Mucosa of stomach (tissue), 1 donor: Measurements from ENCODE around the gene GCH1.

Experiments
- H3K27me3 ChIP-seq: one replicate; pipeline ENCODE4 v1.7.0; 2013; ENCODE audit warnings: mild to moderate bottlenecking, low read length; ENCODE audit not compliant: control insufficient read depth, insufficient read depth
- H3K36me3 ChIP-seq: one replicate; pipeline ENCODE4 v1.7.0; 2013; ENCODE audit warnings: low read length; ENCODE audit not compliant: control insufficient read depth, insufficient read depth
- H3K4me1 ChIP-seq: one replicate; pipeline ENCODE4 v1.7.0; 2013; ENCODE audit warnings: mild to moderate bottlenecking, low read length; ENCODE audit not compliant: control insufficient read depth, insufficient read depth
- H3K4me3 ChIP-seq: one replicate; pipeline ENCODE4 v1.7.0; 2013; ENCODE audit warnings: low read length
- H3K9ac ChIP-seq: one replicate; pipeline ENCODE4 v1.7.0; 2013; ENCODE audit warnings: mild to moderate bottlenecking, low read length, moderate library complexity
- H3K9me3 ChIP-seq: one replicate; pipeline ENCODE4 v1.7.0; 2013; ENCODE audit warnings: mild to moderate bottlenecking, low read length, moderate library complexity; ENCODE audit not compliant: control insufficient read depth
- donor health status: Pancreatic carcinoma.

Gene GCH1

GRCh38 chr14:54902521-54903420, at the start of gene GCH1:
Gene GCH1 (minus strand): TSS chr14:54902826. CDS start chr14:54902663, 163 bp downstream.
- no peaks in the 10 kb centered on the region for H3K4me1 ChIP-seq
- H3K9ac ChIP-seq = peak within 1 kb of the TSS; percentile 88
- H3K36me3 ChIP-seq = no peaks in the 10 kb centered on the region
- no peaks in the 10 kb centered on the region for H3K27me3 ChIP-seq
- H3K4me3 ChIP-seq = peak within 1 kb of the TSS; percentile 92
- no peaks in the 10 kb centered on the region for H3K9me3 ChIP-seq

GRCh38 chr14:54947230-54947629, 44.6 kb upstream of the GCH1 start:
- Histone ChIP-seq H3K4me3 (no peak overlapping the region), H3K36me3 (no peaks in the 10 kb centered on the region), H3K9me3 (no peaks in the 10 kb centered on the region), H3K9ac (no peak overlapping the region), H3K4me1 (no peaks in the 10 kb centered on the region), H3K27me3 (no peaks in the 10 kb centered on the region)

GRCh38 chr14:54946500-54946899, 43.9 kb upstream of the GCH1 start:
- Histone ChIP-seq H3K36me3 (no peaks in the 10 kb centered on the region), H3K4me1 (no peaks in the 10 kb centered on the region), H3K27me3 (no peaks in the 10 kb centered on the region), H3K9me3 (no peaks in the 10 kb centered on the region), H3K4me3 (no peak overlapping the region), H3K9ac (no peak overlapping the region)

- H3K9ac ChIP-seq = no peak overlapping the region
- H3K9me3 ChIP-seq = no peaks in the 10 kb centered on the region
- no peaks in the 10 kb centered on the region for H3K27me3 ChIP-seq
- no peaks in the 10 kb centered on the region for H3K4me1 ChIP-seq
- H3K4me3 ChIP-seq = no peak overlapping the region
- H3K36me3 ChIP-seq = no peaks in the 10 kb centered on the region
Measured at GRCh38 chr14:54944737-54945391, 42.2 kb upstream of the GCH1 start.

- Histone ChIP-seq H3K9me3 (no peaks in the 10 kb centered on the region), H3K36me3 (no peaks in the 10 kb centered on the region), H3K27me3 (no peaks in the 10 kb centered on the region), H3K9ac (no peak overlapping the region), H3K4me3 (no peak overlapping the region), H3K4me1 (no peaks in the 10 kb centered on the region)
Measured at GRCh38 chr14:54942913-54943312, 40.3 kb upstream of the GCH1 start.

- Histone ChIP-seq H3K4me1 (no peaks in the 10 kb centered on the region), H3K9ac (no peak overlapping the region), H3K9me3 (no peaks in the 10 kb centered on the region), H3K27me3 (no peaks in the 10 kb centered on the region), H3K36me3 (no peaks in the 10 kb centered on the region), H3K4me3 (no peak overlapping the region)
Measured at GRCh38 chr14:54936816-54937215, 34.2 kb upstream of the GCH1 start.

GRCh38 chr14:54935958-54936357, 33.3 kb upstream of the GCH1 start:
- H3K4me1 ChIP-seq = no peaks in the 10 kb centered on the region
- H3K36me3 ChIP-seq = no peaks in the 10 kb centered on the region
- no peak overlapping the region for H3K4me3 ChIP-seq
- H3K9ac ChIP-seq = no peak overlapping the region
- no peaks in the 10 kb centered on the region for H3K27me3 ChIP-seq
- no peaks in the 10 kb centered on the region for H3K9me3 ChIP-seq

GRCh38 chr14:54935100-54935499, 32.5 kb upstream of the GCH1 start:
- Histone ChIP-seq H3K36me3 (no peaks in the 10 kb centered on the region), H3K27me3 (no peaks in the 10 kb centered on the region), H3K9ac (no peak overlapping the region), H3K9me3 (no peaks in the 10 kb centered on the region), H3K4me1 (no peaks in the 10 kb centered on the region), H3K4me3 (no peak overlapping the region)

- H3K27me3 ChIP-seq = no peaks in the 10 kb centered on the region
- no peak overlapping the region for H3K9ac ChIP-seq
- H3K4me3 ChIP-seq = no peak overlapping the region
- H3K4me1 ChIP-seq = no peaks in the 10 kb centered on the region
- H3K36me3 ChIP-seq = no peaks in the 10 kb centered on the region
- no peaks in the 10 kb centered on the region for H3K9me3 ChIP-seq
Measured at GRCh38 chr14:54933006-54933405, 30.4 kb upstream of the GCH1 start.

GRCh38 chr14:54931598-54932340, 29.1 kb upstream of the GCH1 start:
- Histone ChIP-seq H3K9ac (no peak overlapping the region), H3K4me1 (no peaks in the 10 kb centered on the region), H3K36me3 (no peaks in the 10 kb centered on the region), H3K27me3 (no peaks in the 10 kb centered on the region), H3K4me3 (no peak overlapping the region), H3K9me3 (no peaks in the 10 kb centered on the region)

- no peaks in the 10 kb centered on the region for H3K27me3 ChIP-seq
- no peak overlapping the region for H3K9ac ChIP-seq
- H3K4me3 ChIP-seq = no peak overlapping the region
- H3K9me3 ChIP-seq = no peaks in the 10 kb centered on the region
- no peaks in the 10 kb centered on the region for H3K36me3 ChIP-seq
- no peaks in the 10 kb centered on the region for H3K4me1 ChIP-seq
Measured at GRCh38 chr14:54931101-54931500, 28.5 kb upstream of the GCH1 start.

- no peaks in the 10 kb centered on the region for H3K4me1 ChIP-seq
- H3K9ac ChIP-seq = no peak overlapping the region
- H3K4me3 ChIP-seq = no peak overlapping the region
- no peaks in the 10 kb centered on the region for H3K27me3 ChIP-seq
- H3K9me3 ChIP-seq = no peaks in the 10 kb centered on the region
- no peaks in the 10 kb centered on the region for H3K36me3 ChIP-seq
Measured at GRCh38 chr14:54929556-54929955, 26.9 kb upstream of the GCH1 start.
